ENCODE results near the gene CNTNAP2.

DNA sequence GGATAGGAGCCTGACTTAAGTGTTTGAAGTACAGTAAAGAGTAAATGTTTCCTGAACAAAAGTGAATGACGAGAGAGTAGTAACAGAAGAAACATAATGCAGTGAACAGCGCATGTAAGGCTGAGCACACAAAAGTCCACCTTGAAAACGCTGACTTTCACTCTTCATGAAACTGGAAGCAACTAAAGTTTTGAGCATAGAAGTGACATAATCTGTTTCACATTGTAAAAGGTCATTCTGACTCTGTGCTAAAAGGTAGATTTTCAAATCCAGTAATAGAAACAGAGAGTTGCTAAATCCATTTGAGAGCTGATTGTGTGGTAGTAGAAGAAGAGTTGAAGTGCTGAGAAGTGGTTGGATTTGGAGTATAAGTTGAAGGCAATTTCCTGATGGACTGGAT lies 1037.0 kb downstream of the CNTNAP2 start:
- no peak for TF ChIP-seq EZH2 (IDR thresholded peaks at IDR 0.05; ENCODE audit: borderline replicate concordance, low read depth, low read length, poor library complexity, severe bottlenecking)
- no peak for TF ChIP-seq CTCF (conservative IDR thresholded peaks at IDR 0.05; ENCODE audit: low read depth, low read length)
